Smooth muscle cell (in vitro differentiated cells): Measurements from ENCODE around the gene TENM4. TPM values are rescaled to one million over a fixed set of nuclear protein-coding genes. Genes with fewer than 3 reads are reported as not detected.

Experiments used
- DNase-seq: peaks from one replicate; lab custom pipeline; 2025; ENCODE audit not compliant: unreplicated experiment; lab: John Stamatoyannopoulos, UW
- H2AFZ ChIP-seq: fragments of 200-600 bp; sonication (generic); 2 replicates; pipeline ENCODE4 v1.6.0; 2016; ENCODE audit warnings: antibody characterized with exemption, low read depth, mild to moderate bottlenecking
- H3F3A ChIP-seq: fragments of 200-600 bp; sonication (generic); 2 replicates; pipeline ENCODE4 v1.6.0; 2017; ENCODE audit warnings: antibody characterized with exemption, low read depth
- H3K27ac ChIP-seq: fragments of 200-600 bp; sonication (generic); 2 replicates; pipeline ENCODE4 v1.5.1; 2016; ENCODE audit warnings: low read depth, mild to moderate bottlenecking
- H3K27me3 ChIP-seq: fragments of 200-600 bp; sonication (generic); 2 replicates; pipeline ENCODE4 v1.6.1; 2016; ENCODE audit warnings: low read depth, mild to moderate bottlenecking
- H3K36me3 ChIP-seq: fragments of 200-600 bp; sonication (generic); 2 replicates; pipeline ENCODE4 v1.5.1; 2016; ENCODE audit warnings: low read depth
- H3K4me1 ChIP-seq: fragments of 200-600 bp; sonication (generic); 2 replicates; pipeline ENCODE4 v1.5.1; 2016; ENCODE audit warnings: low read depth
- H3K4me2 ChIP-seq: fragments of 200-600 bp; sonication (generic); 2 replicates; pipeline ENCODE4 v1.6.0; 2016; ENCODE audit warnings: mild to moderate bottlenecking
- H3K4me3 ChIP-seq: fragments of 200-600 bp; sonication (generic); 2 replicates; pipeline ENCODE4 v1.5.1; 2016; ENCODE audit warnings: mild to moderate bottlenecking
- H3K79me2 ChIP-seq: fragments of 200-600 bp; sonication (generic); 2 replicates; pipeline ENCODE4 v1.6.0; 2016; ENCODE audit warnings: low read depth, mild to moderate bottlenecking
- H3K9ac ChIP-seq: fragments of 200-600 bp; sonication (generic); 2 replicates; pipeline ENCODE4 v1.6.0; 2016; ENCODE audit warnings: low read depth
- H3K9me3 ChIP-seq: fragments of 200-600 bp; sonication (generic); replicated peaks from 2 replicates; pipeline ENCODE4 v1.5.1; 2016; ENCODE audit warnings: low read depth
- H4K20me1 ChIP-seq: fragments of 200-600 bp; sonication (generic); 2 replicates; pipeline ENCODE4 v1.6.0; 2016; ENCODE audit warnings: low read depth
- WGBS: methylation state at CpG from one replicate; pipeline ENCODE4 v1.1.7; 2016; ENCODE audit warnings: low lambda C conversion rate; 5-methylcytosine and 5-hydroxymethylcytosine counted together
- polyA plus RNA-seq: library from polyadenylated mRNA; unstranded; fragments of >200 nt; fragmentation: Nextera tagmentation; extraction: Ambion mirVana; gene quantifications from 2 replicates; pipeline ENCODE4 v1.2.1, GENCODE V29; 2016
- total RNA-seq: library from RNA; depleted of rRNA; stranded (reverse); fragments of >200 nt; gene quantifications from 2 replicates; pipeline ENCODE4 v1.2.3, GENCODE V29; 2014
- TF ChIP-seq, protein P1 (sequence below): fragments of 200-600 bp; sonication (generic); IDR thresholded peaks from 2 replicates; pipeline ENCODE4 v1.5.1; 2017; ENCODE audit warnings: borderline replicate concordance, mild to moderate bottlenecking, antibody characterized with exemption; ENCODE audit not compliant: insufficient read depth, poor library complexity, severe bottlenecking

Gene TENM4
- total and polyA plus RNA-seq, 2 experiments from 2014 or later, result 31.6 to 38.2 TPM

DNA sequence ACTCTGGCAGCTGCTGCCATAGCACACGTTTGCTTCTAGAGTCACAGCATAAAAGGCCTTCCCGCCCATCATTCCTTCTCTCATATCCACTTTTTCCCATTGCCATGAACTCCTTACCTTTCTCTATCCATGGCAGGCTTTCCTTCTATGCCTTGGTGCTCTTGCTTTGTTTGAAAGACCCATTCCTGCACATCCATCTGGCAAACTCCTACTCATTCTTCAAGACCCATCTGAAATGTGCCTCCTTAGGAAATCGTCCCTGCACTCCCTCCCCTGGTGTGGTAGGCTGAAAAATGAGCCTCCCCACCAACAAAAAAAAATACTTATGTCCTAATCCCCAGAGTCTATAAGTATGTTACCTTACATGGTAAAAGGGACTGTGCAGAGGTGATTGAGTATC is 100.3 kb downstream of the TENM4 start:
- no peaks in the 10 kb centered on the region for H3K27me3 ChIP-seq
- no peaks in the 10 kb centered on the region for H3K9me3 ChIP-seq
- no peak overlapping the region for H3K4me2 ChIP-seq
- H3K36me3 ChIP-seq, result no peaks in the 10 kb centered on the region
- no peak for DNase-seq
- no peak overlapping the region for H3K4me3 ChIP-seq
- peaks cover 9% of the 10 kb centered on the region for H3F3A ChIP-seq
- H4K20me1 ChIP-seq, result peaks cover 38% of the 10 kb centered on the region
- TF ChIP-seq, protein P1, sequence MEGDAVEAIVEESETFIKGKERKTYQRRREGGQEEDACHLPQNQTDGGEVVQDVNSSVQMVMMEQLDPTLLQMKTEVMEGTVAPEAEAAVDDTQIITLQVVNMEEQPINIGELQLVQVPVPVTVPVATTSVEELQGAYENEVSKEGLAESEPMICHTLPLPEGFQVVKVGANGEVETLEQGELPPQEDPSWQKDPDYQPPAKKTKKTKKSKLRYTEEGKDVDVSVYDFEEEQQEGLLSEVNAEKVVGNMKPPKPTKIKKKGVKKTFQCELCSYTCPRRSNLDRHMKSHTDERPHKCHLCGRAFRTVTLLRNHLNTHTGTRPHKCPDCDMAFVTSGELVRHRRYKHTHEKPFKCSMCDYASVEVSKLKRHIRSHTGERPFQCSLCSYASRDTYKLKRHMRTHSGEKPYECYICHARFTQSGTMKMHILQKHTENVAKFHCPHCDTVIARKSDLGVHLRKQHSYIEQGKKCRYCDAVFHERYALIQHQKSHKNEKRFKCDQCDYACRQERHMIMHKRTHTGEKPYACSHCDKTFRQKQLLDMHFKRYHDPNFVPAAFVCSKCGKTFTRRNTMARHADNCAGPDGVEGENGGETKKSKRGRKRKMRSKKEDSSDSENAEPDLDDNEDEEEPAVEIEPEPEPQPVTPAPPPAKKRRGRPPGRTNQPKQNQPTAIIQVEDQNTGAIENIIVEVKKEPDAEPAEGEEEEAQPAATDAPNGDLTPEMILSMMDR, result no peak
- H3K27ac ChIP-seq, result no peak overlapping the region
- no peak overlapping the region for H2AFZ ChIP-seq
- H3K79me2 ChIP-seq, result no peaks in the 10 kb centered on the region
- no peak overlapping the region for H3K9ac ChIP-seq
- 87% methylated on average over 3 of the region's 3 CpGs for WGBS
- no peaks in the 10 kb centered on the region for H3K4me1 ChIP-seq

DNA sequence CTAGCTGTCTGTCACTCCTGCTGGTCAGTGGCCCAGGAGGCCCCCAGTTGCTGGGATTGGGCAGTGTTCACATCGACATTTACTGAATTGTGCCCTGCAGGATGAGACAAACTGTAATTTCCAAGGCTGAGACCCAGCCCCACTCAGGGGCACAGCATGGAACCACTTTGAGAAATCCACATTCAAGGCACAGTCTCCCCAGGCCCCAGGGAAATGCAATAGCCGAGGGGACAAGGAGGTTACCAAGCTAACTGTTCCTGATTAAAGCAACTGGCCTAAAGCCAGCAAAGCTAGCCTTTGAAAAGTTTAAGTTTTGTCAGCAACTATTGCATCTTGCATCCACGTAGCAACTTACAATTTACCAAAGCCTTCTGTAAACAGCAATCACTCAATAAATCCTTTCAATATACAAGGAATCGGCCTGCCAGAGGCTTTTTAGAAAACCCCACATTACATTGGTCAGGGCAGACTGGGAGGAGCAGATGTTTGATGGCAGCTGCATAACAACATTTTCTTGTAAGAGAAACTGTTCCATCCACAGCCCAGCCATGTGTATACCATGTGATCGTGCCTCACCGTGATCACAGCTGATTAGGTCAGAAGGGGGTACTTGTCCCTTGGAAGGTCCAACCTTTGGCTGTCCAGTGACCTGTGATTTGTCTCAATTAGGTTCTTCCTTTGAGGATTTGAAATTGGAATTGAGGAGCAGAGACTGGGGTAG is 103.9 kb downstream of the TENM4 start:
- Histone ChIP-seq H3K27ac (peak overlapping the region; percentile 58), H3K4me3 (no peak overlapping the region), H3K4me2 (no peak overlapping the region), H3F3A (peaks cover 9% of the 10 kb centered on the region), H3K27me3 (no peaks in the 10 kb centered on the region), H2AFZ (no peak overlapping the region), H3K36me3 (no peaks in the 10 kb centered on the region), H3K4me1 (no peaks in the 10 kb centered on the region), H3K9ac (no peak overlapping the region), H4K20me1 (peaks cover 7% of the 10 kb centered on the region), H3K79me2 (peaks cover 16% of the 10 kb centered on the region), H3K9me3 (no peaks in the 10 kb centered on the region)
- no peak for DNase-seq
- WGBS, result 41% methylated on average over 6 of the region's 6 CpGs
- TF ChIP-seq, protein P1, result no peak

DNA sequence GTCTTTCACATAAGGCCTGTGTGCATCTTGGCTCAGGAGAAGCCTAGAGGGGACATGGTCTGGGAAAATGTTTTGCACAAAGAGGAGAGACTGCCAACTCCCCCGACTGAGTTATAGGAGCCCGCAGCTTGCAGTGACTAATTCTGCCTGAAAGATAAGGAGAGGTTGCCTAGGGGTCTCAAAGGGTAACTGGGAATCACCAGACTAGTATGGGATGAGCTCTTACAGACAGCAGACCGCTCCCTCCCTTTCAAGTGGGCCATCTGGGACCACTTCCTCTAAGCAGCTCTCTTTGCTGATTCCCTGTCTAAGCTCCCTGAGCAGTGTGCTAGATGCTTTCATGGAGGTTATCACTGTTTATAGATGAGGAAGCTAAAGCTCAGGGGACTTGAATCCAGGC is 105.1 kb downstream of the TENM4 start:
- no peaks in the 10 kb centered on the region for H3K27me3 ChIP-seq
- H3K27ac ChIP-seq, result peak overlapping the region; percentile 58
- peaks cover 16% of the 10 kb centered on the region for H3K79me2 ChIP-seq
- no peak overlapping the region for H3K9ac ChIP-seq
- no peaks in the 10 kb centered on the region for H3K9me3 ChIP-seq
- DNase-seq, result no peak
- no peak overlapping the region for H2AFZ ChIP-seq
- H3K36me3 ChIP-seq, result no peaks in the 10 kb centered on the region
- TF ChIP-seq, protein P1, result no peak
- H3K4me3 ChIP-seq, result no peak overlapping the region
- H3K4me2 ChIP-seq, result peak overlapping the region; percentile 21
- H4K20me1 ChIP-seq, result peaks cover 8% of the 10 kb centered on the region
- H3F3A ChIP-seq, result peaks cover 9% of the 10 kb centered on the region
- 26% methylated on average over 3 of the region's 3 CpGs for WGBS
- no peaks in the 10 kb centered on the region for H3K4me1 ChIP-seq

DNA sequence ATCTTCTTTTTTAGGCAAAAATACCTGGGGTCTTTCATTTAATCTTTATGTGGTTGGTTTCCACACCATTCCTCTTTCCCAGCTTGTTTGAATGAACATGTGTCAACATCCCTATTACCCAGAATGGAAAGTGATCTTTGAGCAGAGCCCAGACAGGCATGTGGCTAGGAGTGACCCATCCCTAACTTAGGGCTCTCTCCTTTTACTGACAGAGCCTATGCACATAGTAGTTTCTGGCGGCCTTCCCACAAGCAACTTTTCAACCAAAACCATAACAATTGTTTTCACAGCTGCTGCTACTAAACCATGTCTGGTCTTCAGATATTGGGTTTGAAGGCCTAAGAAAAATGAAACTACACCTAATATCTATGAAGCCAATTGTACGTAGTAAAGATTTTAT is 107.5 kb downstream of the TENM4 start:
- Histone ChIP-seq H3K4me3 (no peak overlapping the region), H3K79me2 (peaks cover 16% of the 10 kb centered on the region), H3K4me2 (no peak overlapping the region), H3K9me3 (no peaks in the 10 kb centered on the region), H3K4me1 (no peaks in the 10 kb centered on the region), H3K36me3 (no peaks in the 10 kb centered on the region), H2AFZ (no peak overlapping the region), H3K27me3 (no peaks in the 10 kb centered on the region), H3K9ac (no peak overlapping the region), H3F3A (peaks cover 9% of the 10 kb centered on the region), H3K27ac (no peak overlapping the region), H4K20me1 (peaks cover 13% of the 10 kb centered on the region)
- TF ChIP-seq, protein P1, result no peak
- no peak for DNase-seq
- 87% methylated on average over 2 of the region's 2 CpGs for WGBS
